Osteocyte (in vitro differentiated cells): ENCODE data around the gene ARL15. TPM values are rescaled to one million over a fixed set of nuclear protein-coding genes. Genes with fewer than 3 reads are reported as not detected.

Experiments
- DNase-seq: peaks from one replicate; pipeline ENCODE4 v3.0.0; 2021; ENCODE audit warnings: mixed read lengths; ENCODE audit not compliant: unreplicated experiment; ENCODE audit errors: extremely low spot score
- H3K27ac Mint-ChIP-seq: one replicate; pipeline ENCODE4 v1.8.0; 2021; ENCODE audit warnings: mild to moderate bottlenecking, mixed read lengths; ENCODE audit not compliant: unreplicated experiment
- H3K27me3 Mint-ChIP-seq: one replicate; pipeline ENCODE4 v1.8.0; 2021; ENCODE audit warnings: mixed read lengths; ENCODE audit not compliant: unreplicated experiment
- H3K36me3 Mint-ChIP-seq: one replicate; pipeline ENCODE4 v1.8.0; 2021; ENCODE audit warnings: mixed read lengths; ENCODE audit not compliant: unreplicated experiment
- H3K4me1 Mint-ChIP-seq: one replicate; pipeline ENCODE4 v1.8.0; 2021; ENCODE audit warnings: mixed read lengths; ENCODE audit not compliant: unreplicated experiment
- H3K4me3 Mint-ChIP-seq: one replicate; pipeline ENCODE4 v1.8.0; 2021; ENCODE audit warnings: mild to moderate bottlenecking, moderate library complexity, mixed read lengths; ENCODE audit not compliant: unreplicated experiment
- H3K9me3 Mint-ChIP-seq: one replicate; pipeline ENCODE4 v1.8.0; 2021; ENCODE audit warnings: mixed read lengths; ENCODE audit not compliant: unreplicated experiment
- CTCF ChIP-seq: fragments of 200-600 bp; sonication (generic); IDR thresholded peaks from 2 replicates; pipeline ENCODE4 v1.5.0; 2021; ENCODE audit warnings: antibody characterized with exemption, mild to moderate bottlenecking, moderate library complexity
- total RNA-seq: library from RNA; stranded (reverse); gene quantifications from 2 replicates; pipeline ENCODE4 v1.2.1, GENCODE V29; 2021

ARL15 gene
- total RNA-seq, 1 donor from 2014 or later, result 16.6 TPM

DNA sequence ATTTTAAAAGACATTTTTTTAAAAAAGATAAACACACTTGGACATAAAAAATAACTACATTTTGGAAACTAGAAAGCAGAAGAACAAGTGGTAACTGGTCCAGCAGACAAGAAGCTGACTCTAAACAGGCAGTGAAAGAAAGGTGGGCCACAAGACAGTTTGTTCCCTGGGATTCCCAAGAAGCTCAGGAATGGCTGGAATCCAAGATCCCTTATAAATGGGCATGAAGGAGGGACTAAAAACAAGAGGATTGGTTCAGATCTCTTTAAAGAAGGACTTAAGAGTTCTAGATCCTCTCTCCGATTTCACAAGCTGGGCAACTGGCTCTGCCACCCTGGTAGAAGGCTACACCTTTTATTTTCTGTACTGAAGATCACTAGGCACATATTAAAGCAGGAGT, 102.8 kb downstream of the ARL15 start:
- DNase-seq, result no peak
- no peak for TF ChIP-seq CTCF
- Mint-ChIP-seq H3K9me3 (peaks cover under 1% of the 10 kb centered on the region), H3K27me3 (no peaks in the 10 kb centered on the region), H3K4me1 (peaks cover 13% of the 10 kb centered on the region), H3K36me3 (no peaks in the 10 kb centered on the region), H3K4me3 (no peak overlapping the region), H3K27ac (no peak overlapping the region)

- no peaks in the 10 kb centered on the region for H3K36me3 Mint-ChIP-seq
- no peak for TF ChIP-seq CTCF
- DNase-seq, result no peak
- no peaks in the 10 kb centered on the region for H3K27me3 Mint-ChIP-seq
- H3K4me1 Mint-ChIP-seq, result peaks cover 8% of the 10 kb centered on the region
- peaks cover 7% of the 10 kb centered on the region for H3K9me3 Mint-ChIP-seq
- H3K27ac Mint-ChIP-seq, result no peak overlapping the region
- no peak overlapping the region for H3K4me3 Mint-ChIP-seq
These were observed 103.7 kb downstream of the ARL15 start for GRCh38 chr5:54206580-54207229.

- Mint-ChIP-seq H3K4me3 (no peak overlapping the region), H3K27me3 (no peaks in the 10 kb centered on the region), H3K27ac (no peak overlapping the region), H3K4me1 (peaks cover 5% of the 10 kb centered on the region), H3K9me3 (peaks cover 15% of the 10 kb centered on the region), H3K36me3 (no peaks in the 10 kb centered on the region)
- no peak for TF ChIP-seq CTCF
- no peak for DNase-seq
These were observed 104.5 kb downstream of the ARL15 start for GRCh38 chr5:54205918-54206317.

GRCh38 chr5:54205453-54205852, 104.9 kb downstream of the ARL15 start:
- Mint-ChIP-seq H3K36me3 (no peaks in the 10 kb centered on the region), H3K27ac (no peak overlapping the region), H3K27me3 (no peaks in the 10 kb centered on the region), H3K4me1 (peaks cover 3% of the 10 kb centered on the region), H3K9me3 (peaks cover 17% of the 10 kb centered on the region), H3K4me3 (no peak overlapping the region)
- TF ChIP-seq CTCF, result no peak
- DNase-seq, result no peak

- no peak overlapping the region for H3K4me3 Mint-ChIP-seq
- H3K27ac Mint-ChIP-seq, result no peak overlapping the region
- no peak for DNase-seq
- no peaks in the 10 kb centered on the region for H3K4me1 Mint-ChIP-seq
- no peaks in the 10 kb centered on the region for H3K27me3 Mint-ChIP-seq
- no peaks in the 10 kb centered on the region for H3K36me3 Mint-ChIP-seq
- no peak for TF ChIP-seq CTCF
- peaks cover 11% of the 10 kb centered on the region for H3K9me3 Mint-ChIP-seq
These were observed 113.4 kb downstream of the ARL15 start for GRCh38 chr5:54197018-54197417.
